ENCODE results near the gene SEMA4D.

DNA sequence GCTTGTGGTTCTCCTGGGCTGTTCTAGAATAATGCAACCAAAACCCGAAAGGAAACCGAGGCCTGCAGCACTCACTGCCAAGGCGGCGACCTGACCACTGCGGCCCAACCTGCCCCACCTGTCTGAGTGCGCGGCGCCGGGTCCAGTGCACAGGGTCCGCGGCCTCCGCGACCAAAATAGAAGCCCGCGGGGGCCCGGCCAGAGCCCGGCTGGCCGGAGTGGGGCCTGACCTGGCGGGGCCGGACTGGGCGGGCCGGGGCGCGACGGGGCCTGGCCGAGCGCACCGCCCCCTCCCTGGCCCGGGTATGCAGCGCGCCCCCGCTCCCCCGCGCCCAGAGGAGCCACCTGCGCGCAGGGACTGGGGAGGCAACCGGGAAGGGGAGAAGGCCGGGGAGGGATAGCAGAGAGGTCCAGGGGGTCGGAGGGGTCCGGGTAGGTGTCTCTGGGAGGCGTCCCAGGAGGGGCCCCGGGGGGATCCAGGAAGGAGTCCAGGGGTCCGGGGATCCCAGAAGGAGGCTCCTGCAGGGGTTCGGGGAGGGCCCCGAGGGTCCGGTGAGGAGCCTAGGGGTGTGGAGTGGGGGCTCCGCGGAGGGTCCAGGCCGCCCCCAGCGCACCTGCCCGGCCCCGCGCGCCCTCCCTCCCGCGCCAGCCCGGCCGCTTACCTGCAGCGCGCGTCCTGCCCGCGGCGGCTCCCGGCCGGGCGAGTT is 503 bp downstream of the SEMA4D start:
- TF ChIP-seq CTCF (conservative IDR thresholded peaks at IDR 0.05) (no peak), EZH2 (IDR thresholded peaks at IDR 0.05; ENCODE audit: low read depth) (no peak)

Measured in PC-9 (cell line).